Ecto neural progenitor cell (in vitro differentiated cells): Measurements from ENCODE around the gene FUCA1.
A peak's percentile ranks its signal among the peaks of the same experiment; 100 is the strongest.
"Not testable (repeated sequence)": the region's sequence is repeated elsewhere in the genome, so short reads cannot be mapped to it uniquely, and the experiment has no call there.

Experiments used
- DNase-seq: peaks from one replicate; pipeline ENCODE4 v3.0.0-alpha.2; 2018; ENCODE audit warnings: low spot score

The FUCA1 gene

DNA sequence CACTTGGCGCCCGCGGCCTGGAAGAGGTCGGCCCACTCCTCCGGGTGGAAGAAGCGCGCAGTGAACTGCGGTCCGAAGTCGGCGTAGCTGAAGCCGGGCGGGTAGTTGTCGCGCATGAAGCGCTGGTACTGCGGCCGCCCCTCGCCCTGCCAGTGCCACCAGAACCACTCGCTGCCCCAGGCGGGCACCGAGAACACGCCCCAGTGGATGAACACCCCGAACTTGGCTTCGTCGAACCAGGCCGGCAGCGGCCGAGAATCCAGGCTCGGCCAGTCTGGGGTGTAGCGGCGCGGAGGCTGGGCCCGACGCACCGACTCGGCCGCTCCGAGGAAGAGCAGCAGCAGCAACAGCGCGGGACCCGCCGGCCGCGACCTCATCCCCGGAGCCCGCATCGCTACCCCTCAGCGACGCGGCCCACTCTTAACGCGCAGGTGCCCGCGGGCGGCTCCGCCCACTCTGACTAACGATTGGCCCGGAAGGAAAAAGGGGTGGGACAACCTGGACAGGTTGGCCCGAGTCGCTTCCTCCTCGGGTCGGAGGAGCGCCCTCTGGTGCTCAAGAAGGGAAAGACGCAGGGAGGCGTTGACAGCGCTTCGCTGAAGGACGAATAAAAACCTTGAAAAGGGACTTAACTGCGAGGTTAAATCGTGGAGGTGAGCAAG, at the start of gene FUCA1:
Gene FUCA1, minus strand, starts transcription at position 396 of the 662 bp plus-strand sequence. Its CDS starts 4 bp downstream, at position 392.
- DNase-seq: peak; percentile 94

- peak; percentile 78 for DNase-seq
Measured at GRCh38 chr1:23916209-23917131, 48.4 kb upstream of the FUCA1 start.

DNA sequence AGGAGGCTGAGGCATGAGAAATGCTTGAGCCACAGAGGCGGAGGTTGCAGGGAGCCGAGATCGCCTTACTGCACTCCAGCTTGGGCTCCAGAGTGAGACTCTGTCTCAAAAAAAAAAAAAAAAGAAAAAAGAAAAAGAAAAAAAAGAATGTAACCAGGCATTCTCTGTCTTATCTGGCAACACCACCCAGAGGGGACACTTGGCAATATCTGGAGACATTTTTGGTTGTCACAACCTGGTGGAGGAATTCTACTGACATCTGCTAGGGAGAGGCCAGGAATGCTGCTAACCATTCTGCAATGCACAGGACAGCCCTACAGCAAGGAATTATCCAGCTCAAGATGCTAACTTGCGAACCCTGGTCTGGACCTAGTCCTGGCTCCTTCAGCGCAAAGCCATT, 47.4 kb upstream of the FUCA1 start:
- DNase-seq: no peak

DNA sequence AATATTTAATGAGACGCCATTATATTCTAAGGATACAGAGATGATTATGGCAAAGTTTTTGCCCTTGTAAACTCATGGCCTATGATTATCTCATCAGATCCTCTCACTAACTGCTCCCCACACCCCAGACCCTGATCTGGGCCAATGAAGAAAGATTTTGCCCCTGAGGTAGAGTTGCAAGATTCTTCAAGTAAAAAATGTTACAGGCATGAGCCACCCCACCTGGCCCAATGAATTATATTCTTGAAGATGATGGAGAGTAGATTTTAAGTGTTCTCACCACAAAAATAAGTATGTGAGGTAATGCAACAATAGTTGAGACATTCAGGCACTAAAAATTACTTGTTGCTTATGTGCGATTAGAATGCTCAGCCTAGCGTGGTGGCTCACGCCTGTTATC, 46.8 kb upstream of the FUCA1 start:
- DNase-seq: no peak

- DNase-seq: no peak
Measured at GRCh38 chr1:23913212-23913880, 45.3 kb upstream of the FUCA1 start, which contains the start of gene CNR2. Gene CNR2, minus strand, starts transcription at chr1:23913362. Its CDS starts 37,745 bp downstream, at chr1:23875617.

GRCh38 chr1:23911921-23912320, 43.8 kb upstream of the FUCA1 start:
- DNase-seq: no peak

- no peak for DNase-seq
Measured at GRCh38 chr1:23910553-23911246, 42.6 kb upstream of the FUCA1 start.

GRCh38 chr1:23910144-23910543, 42.1 kb upstream of the FUCA1 start:
- no peak for DNase-seq

DNA sequence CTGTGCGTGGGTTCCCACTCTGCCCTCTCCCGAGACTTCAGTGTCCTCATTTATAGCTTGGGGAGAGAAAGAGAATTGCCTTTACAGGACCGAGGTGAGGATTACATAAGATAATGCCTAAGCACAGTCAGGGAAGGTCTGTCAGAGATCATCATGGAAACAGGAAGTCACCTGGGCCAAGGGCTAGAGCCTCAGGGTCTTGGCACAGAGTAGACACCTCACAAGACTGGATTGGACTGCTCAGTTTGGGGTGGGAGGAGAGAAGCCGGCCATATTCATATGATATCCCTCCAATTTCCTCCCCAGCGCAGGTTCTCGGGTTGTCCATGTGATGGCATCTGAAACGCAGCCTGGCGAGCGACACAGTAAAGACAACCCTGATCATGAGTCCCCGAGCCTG, 41.3 kb upstream of the FUCA1 start:
- no peak for DNase-seq

DNA sequence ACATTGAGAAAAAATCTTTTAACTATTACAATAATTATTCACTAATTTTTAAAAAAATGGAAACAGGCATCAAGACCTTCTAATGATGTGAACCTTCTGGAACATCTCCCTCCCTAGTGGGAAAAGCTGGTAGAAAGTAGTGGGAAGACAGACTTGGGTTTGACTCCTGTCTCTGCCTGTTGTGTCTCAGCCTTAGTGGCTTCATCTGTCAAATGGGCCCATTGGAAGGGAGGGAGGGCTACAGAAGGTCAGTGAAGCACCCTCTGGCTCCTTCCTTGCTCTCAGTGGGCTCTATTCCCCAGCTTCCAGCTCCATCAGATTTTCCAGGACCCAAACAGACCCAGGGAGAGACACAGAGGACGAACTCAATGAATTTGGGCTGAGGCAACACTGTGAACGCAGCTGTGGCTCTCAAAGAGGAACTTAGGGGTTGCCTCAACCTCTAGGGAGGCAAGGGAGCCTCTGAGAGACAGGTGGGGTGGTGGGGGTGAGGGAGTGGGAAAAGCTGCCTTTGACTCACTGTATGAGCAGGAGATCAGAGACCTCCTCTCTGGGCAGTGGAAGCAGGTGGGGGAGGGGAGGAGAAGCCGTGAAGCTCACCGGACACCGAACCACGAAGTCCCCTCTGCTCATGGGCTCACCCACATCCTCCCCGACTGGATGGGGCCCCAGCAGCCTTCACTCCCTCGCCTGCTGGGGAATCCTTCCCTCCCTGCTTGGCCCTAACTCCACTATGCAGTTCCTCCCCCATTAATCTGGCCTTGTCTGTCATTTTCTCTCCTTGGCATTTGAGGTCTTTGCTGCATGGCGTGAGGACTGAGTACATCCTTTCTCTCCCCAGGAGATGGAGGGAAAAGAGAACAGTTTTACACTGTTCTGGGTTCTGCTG, 40.6 kb upstream of the FUCA1 start:
- DNase-seq: no peak

- no peak for DNase-seq
Measured at GRCh38 chr1:23906731-23907130, 38.6 kb upstream of the FUCA1 start.

DNA sequence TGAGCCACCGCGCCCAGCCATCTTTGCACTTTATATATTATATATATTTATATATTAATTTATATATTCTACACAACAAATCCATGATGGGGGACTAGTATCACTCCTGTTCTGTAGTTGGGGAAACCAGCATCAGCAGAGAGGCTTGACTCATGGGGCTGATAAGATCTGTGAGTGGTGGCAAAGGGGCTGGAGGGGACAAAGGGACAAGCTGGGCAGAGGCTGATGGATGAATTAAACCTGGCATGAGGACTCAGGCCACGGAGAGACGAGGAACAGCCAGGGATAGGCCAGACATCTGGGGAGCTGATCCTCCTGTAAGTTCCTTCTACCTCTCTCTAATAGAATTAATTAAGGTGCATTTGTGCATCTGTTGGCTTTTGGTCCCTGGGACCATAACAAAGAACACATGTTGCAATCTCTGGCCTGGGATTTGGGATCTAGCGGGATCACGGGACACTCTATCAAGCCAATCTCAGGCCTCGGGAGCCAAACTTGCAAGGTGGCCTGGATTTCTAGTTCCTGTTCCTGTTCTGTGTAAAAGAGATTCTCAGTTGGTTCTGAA, 37.5 kb upstream of the FUCA1 start:
- no peak for DNase-seq

DNA sequence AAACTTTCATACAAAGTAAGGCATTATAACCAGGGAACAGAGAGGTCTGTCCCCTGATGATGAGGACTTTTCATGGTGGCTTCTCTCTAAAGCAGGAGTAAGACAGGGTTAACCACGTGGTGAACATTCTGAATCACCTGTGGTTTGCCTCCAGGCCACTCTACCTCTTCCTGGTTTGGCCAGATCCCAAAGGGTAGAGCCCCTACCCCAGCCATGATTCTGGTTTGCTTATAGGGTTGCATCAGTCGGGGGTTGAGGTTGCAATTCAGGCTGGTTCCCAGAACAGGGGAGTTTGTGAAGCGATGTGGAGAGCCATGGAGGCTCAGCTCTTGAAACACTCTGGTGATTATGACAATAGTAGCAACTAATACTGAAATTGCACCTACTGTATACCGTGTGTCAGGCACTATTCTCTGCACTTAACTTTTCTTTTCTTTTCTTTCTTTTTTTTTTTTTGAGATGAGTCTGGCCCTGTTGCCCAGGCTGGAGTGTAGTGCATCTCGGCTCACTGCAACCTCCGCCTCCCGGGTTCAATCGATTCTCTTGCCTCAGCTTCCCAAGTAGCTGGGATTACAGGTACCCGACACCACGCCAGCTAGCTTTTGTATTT, 36.8 kb upstream of the FUCA1 start:
- no peak for DNase-seq

- DNase-seq: no peak
Measured at GRCh38 chr1:23903754-23904153, 35.7 kb upstream of the FUCA1 start.

- DNase-seq: peak; percentile 60
Measured at GRCh38 chr1:23902321-23903278, 34.5 kb upstream of the FUCA1 start.

- not testable (repeated sequence) for DNase-seq
Measured at GRCh38 chr1:23900017-23900416, 31.9 kb upstream of the FUCA1 start.

GRCh38 chr1:23899070-23899469, 31.0 kb upstream of the FUCA1 start:
- no peak for DNase-seq

DNA sequence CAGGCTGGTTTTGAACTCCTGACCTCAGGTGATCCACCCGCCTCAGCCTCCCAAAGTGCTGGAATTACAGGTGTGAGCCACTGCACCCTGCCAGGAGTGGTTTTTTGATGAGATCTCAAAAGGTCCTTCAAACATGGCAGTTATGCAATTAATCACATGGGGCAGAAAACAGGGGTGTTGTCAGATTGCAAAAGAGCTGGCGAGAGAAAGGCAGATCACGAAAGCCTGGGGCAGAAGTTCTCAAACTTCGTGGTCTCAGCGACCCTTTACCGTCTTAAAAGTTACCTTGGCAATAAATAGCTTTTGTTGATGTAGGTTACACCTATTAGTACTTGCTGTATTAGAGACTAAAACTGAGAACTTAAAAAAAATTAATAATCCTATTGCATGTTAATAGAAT, 29.0 kb upstream of the FUCA1 start:
- DNase-seq: no peak

DNA sequence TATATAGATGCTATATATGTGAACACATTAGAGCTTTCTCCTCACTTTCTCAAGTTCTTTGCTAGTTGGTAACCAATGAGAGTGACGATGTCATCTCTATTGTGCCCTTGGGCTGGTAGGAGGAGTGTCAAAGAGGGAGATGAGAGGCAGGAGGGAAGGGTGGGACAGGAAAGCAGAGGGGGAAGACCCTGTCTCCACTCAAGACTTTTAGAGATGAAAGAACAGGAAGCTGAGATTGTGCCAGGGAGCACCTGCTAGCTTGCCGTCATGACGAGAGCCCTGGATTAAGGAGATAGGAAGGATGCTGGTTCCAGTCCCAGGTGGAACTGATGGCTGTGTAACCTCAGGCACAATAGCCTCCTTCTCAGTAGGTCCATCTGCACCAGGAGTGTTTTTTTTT, 28.4 kb upstream of the FUCA1 start:
- DNase-seq: no peak
